HG02798 (cell line): ENCODE measurements around the gene PAPOLB.

ENCODE experiments used
- ATAC-seq: cut with Tn5 transposase; IDR thresholded peaks from one replicate; pipeline ENCODE4 v1.9.1; 2021; ENCODE audit warnings: mild to moderate bottlenecking; ENCODE audit not compliant: unreplicated experiment, poor library complexity

Gene PAPOLB

GRCh38 chr7:4878336-4879335 lies 16.8 kb upstream of the PAPOLB start:
- ATAC-seq: no peak

- no peak for ATAC-seq
Measured at GRCh38 chr7:4876586-4876985, 14.8 kb upstream of the PAPOLB start.

GRCh38 chr7:4875391-4875790 lies 13.6 kb upstream of the PAPOLB start:
- ATAC-seq: no peak

GRCh38 chr7:4873071-4873944 lies 11.5 kb upstream of the PAPOLB start:
- no peak for ATAC-seq

- ATAC-seq: no peak
Measured at GRCh38 chr7:4871930-4872675, 10.3 kb upstream of the PAPOLB start.

- no peak for ATAC-seq
Measured at GRCh38 chr7:4871056-4871680, 9.3 kb upstream of the PAPOLB start.

GRCh38 chr7:4868493-4868892 lies 6.7 kb upstream of the PAPOLB start:
- ATAC-seq: no peak

- no peak for ATAC-seq
Measured at GRCh38 chr7:4866528-4867496, 5.0 kb upstream of the PAPOLB start.

- no peak for ATAC-seq
Measured at GRCh38 chr7:4862156-4862555, 326 bp upstream of the PAPOLB start.

GRCh38 chr7:4861227-4861626 lies 603 bp downstream of the PAPOLB start:
- no peak for ATAC-seq

- no peak for ATAC-seq
Measured at GRCh38 chr7:4857189-4857588, 4.6 kb downstream of the PAPOLB start.

GRCh38 chr7:4856336-4857057 lies 5.3 kb downstream of the PAPOLB start:
- no peak for ATAC-seq

GRCh38 chr7:4854916-4855315 lies 6.9 kb downstream of the PAPOLB start:
- no peak for ATAC-seq

- ATAC-seq: no peak
Measured at GRCh38 chr7:4851459-4852422, 10.1 kb downstream of the PAPOLB start.

GRCh38 chr7:4850262-4850795 lies 11.5 kb downstream of the PAPOLB start:
- ATAC-seq: no peak

- ATAC-seq: no peak
Measured at GRCh38 chr7:4849390-4849789, 12.4 kb downstream of the PAPOLB start.

GRCh38 chr7:4845740-4846142 lies 16.1 kb downstream of the PAPOLB start:
- ATAC-seq: no peak
